Neutrophil (primary cell): ENCODE measurements around the gene HSF5.

Experiments used
- H3K27ac ChIP-seq: fragments of 200-600 bp; sonication (generic); 2 replicates; pipeline ENCODE4 v1.5.1; 2016; ENCODE audit warnings: mild to moderate bottlenecking, moderate library complexity
- H3K27me3 ChIP-seq: fragments of 200-600 bp; sonication (generic); 2 replicates; pipeline ENCODE4 v1.6.0; 2016; ENCODE audit warnings: mild to moderate bottlenecking
- H3K36me3 ChIP-seq: fragments of 200-600 bp; sonication (generic); 2 replicates; pipeline ENCODE4 v1.5.1; 2017
- H3K4me1 ChIP-seq, 2 experiments: fragments of 200-600 bp in 1 of 2; sonication (generic) in 1 of 2; 1 replicate in 1 of 2; 2 replicates in 1 of 2; pipeline versions ENCODE4 v1.5.1 to v1.6.1; 2013 to 2016; ENCODE audit warnings: low read depth in 1 of 2, low read length in 1 of 2, mild to moderate bottlenecking in 1 of 2, moderate library complexity in 1 of 2; ENCODE audit not compliant: control insufficient read depth in 1 of 2, insufficient read depth in 1 of 2
- H3K4me3 ChIP-seq, 2 experiments: fragments of 200-600 bp in 1 of 2; sonication (generic) in 1 of 2; 1 replicate in 1 of 2; 2 replicates in 1 of 2; pipeline ENCODE4 v1.5.1; 2013 to 2016; ENCODE audit warnings: low read depth in 1 of 2, low read length in 1 of 2, mild to moderate bottlenecking in 1 of 2, moderate library complexity in 1 of 2
- H3K9me3 ChIP-seq: fragments of 200-600 bp; sonication (generic); 2 replicates; pipeline ENCODE4 v1.5.1; 2016
- CTCF ChIP-seq: fragments of 200-600 bp; sonication (generic); IDR thresholded peaks from 2 replicates; pipeline ENCODE4 v1.5.1; 2016; ENCODE audit warnings: antibody characterized with exemption

HSF5 gene

GRCh38 chr17:58378733-58379510, 109.3 kb downstream of the HSF5 start:
- H3K27ac ChIP-seq = no peak overlapping the region
- H3K27me3 ChIP-seq = no peaks in the 10 kb centered on the region
- peaks cover 5 to 7% of the 10 kb centered on the region in 2 experiments for H3K4me1 ChIP-seq
- no peaks in the 10 kb centered on the region for H3K9me3 ChIP-seq
- H3K4me3 ChIP-seq = no peak overlapping the region
- no peaks in the 10 kb centered on the region for H3K36me3 ChIP-seq
- TF ChIP-seq CTCF = no peak

- Histone ChIP-seq H3K36me3 (no peaks in the 10 kb centered on the region), H3K4me3 (no peak overlapping the region), H3K27ac (no peak overlapping the region), H3K4me1 (peaks cover 5 to 7% of the 10 kb centered on the region in 2 experiments), H3K27me3 (no peaks in the 10 kb centered on the region), H3K9me3 (no peaks in the 10 kb centered on the region)
- TF ChIP-seq CTCF = no peak
These were observed 110.5 kb downstream of the HSF5 start for GRCh38 chr17:58377661-58378060.

GRCh38 chr17:58377093-58377601, 111.1 kb downstream of the HSF5 start:
- no peak overlapping the region for H3K27ac ChIP-seq
- H3K4me1 ChIP-seq = peaks cover 5 to 7% of the 10 kb centered on the region in 2 experiments
- TF ChIP-seq CTCF = no peak
- H3K36me3 ChIP-seq = no peaks in the 10 kb centered on the region
- no peaks in the 10 kb centered on the region for H3K9me3 ChIP-seq
- H3K27me3 ChIP-seq = no peaks in the 10 kb centered on the region
- no peak overlapping the region for H3K4me3 ChIP-seq

GRCh38 chr17:58376472-58377000, 111.7 kb downstream of the HSF5 start:
- H3K4me1 ChIP-seq = peaks cover 5 to 7% of the 10 kb centered on the region in 2 experiments
- no peak overlapping the region for H3K4me3 ChIP-seq
- no peaks in the 10 kb centered on the region for H3K9me3 ChIP-seq
- H3K36me3 ChIP-seq = no peaks in the 10 kb centered on the region
- no peak for TF ChIP-seq CTCF
- no peak overlapping the region for H3K27ac ChIP-seq
- H3K27me3 ChIP-seq = no peaks in the 10 kb centered on the region

DNA sequence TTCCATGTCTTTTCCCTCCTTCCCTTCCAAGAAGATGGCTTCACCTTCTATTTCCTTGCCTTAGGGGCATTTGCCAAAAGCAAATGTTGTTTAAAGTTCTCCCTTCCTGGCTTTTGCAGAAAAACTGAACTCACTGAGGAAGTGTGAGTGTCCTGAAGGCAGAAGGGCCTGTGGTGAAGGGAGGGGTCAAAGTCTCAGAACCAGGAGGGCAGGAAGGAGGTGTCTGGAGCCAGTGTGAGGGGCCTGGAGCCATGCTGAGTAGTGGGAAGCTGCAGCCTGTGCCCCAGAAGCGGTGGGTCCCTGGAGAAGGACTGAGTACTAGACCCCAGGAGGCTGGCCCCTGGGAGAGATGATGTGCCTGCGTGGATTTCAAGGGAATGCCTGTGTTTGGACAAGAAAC, 112.4 kb downstream of the HSF5 start:
- no peak for TF ChIP-seq CTCF
- H3K4me3 ChIP-seq = no peak overlapping the region
- peaks cover 5 to 7% of the 10 kb centered on the region in 2 experiments for H3K4me1 ChIP-seq
- H3K36me3 ChIP-seq = no peaks in the 10 kb centered on the region
- H3K9me3 ChIP-seq = no peaks in the 10 kb centered on the region
- no peaks in the 10 kb centered on the region for H3K27me3 ChIP-seq
- H3K27ac ChIP-seq = no peak overlapping the region
